SU-DHL-6 (cell line): ENCODE results near the gene INO80B.

Experiments used
- H2AFZ ChIP-seq: fragments of 200-600 bp; sonication (generic); 2 replicates; pipeline ENCODE4 v1.6.1; 2014; ENCODE audit warnings: low read depth, mild to moderate bottlenecking, moderate library complexity, mixed read lengths, antibody characterized with exemption, low read length; ENCODE audit not compliant: severe bottlenecking
- H3F3A ChIP-seq: fragments of 200-600 bp; shearing (Covaris generic); 2 replicates; pipeline ENCODE4 v1.6.0; 2016; ENCODE audit warnings: antibody characterized with exemption, mild to moderate bottlenecking; ENCODE audit not compliant: insufficient read depth
- H3K27ac ChIP-seq: fragments of 200-600 bp; sonication (generic); 2 replicates; pipeline ENCODE4 v1.5.1; 2016; ENCODE audit warnings: low read depth, mild to moderate bottlenecking, low read length, moderate library complexity, mixed read lengths
- H3K27me3 ChIP-seq: fragments of 200-600 bp; sonication (generic), shearing (Covaris generic); 2 replicates; pipeline ENCODE4 v1.6.0; 2014; ENCODE audit warnings: mild to moderate bottlenecking, low read length
- H3K36me3 ChIP-seq: fragments of 200-600 bp; sonication (generic); 2 replicates; pipeline ENCODE4 v1.6.1; 2014; ENCODE audit warnings: mild to moderate bottlenecking, low read length, mixed read lengths
- H3K4me2 ChIP-seq: fragments of 300-600, 200-600 bp; shearing (Covaris generic), sonication (generic); 2 replicates; pipeline ENCODE4 v1.6.0; 2014; ENCODE audit warnings: low read length, low read depth, mild to moderate bottlenecking; ENCODE audit not compliant: poor library complexity, severe bottlenecking
- H3K4me3 ChIP-seq: fragments of 200-600 bp; sonication (generic); 2 replicates; pipeline ENCODE4 v1.5.1; 2014; ENCODE audit warnings: antibody characterized with exemption, low read length, mild to moderate bottlenecking, mixed read lengths; ENCODE audit not compliant: insufficient read depth, poor library complexity, severe bottlenecking
- H3K79me2 ChIP-seq: fragments of 200-600 bp; sonication (generic); 2 replicates; pipeline ENCODE4 v1.6.1; 2014; ENCODE audit warnings: mild to moderate bottlenecking, low read length, moderate library complexity; ENCODE audit not compliant: insufficient read depth
- H3K9ac ChIP-seq: fragments of 200-600 bp; sonication (generic); 2 replicates; pipeline ENCODE4 v1.7.0; 2014; ENCODE audit warnings: mild to moderate bottlenecking, low read length
- H3K9me2 ChIP-seq: fragments of 200-600 bp; sonication (generic); replicated peaks from 2 replicates; pipeline ENCODE4 v1.6.1; 2014; ENCODE audit warnings: low read length; ENCODE audit not compliant: insufficient read depth
- H3K9me3 ChIP-seq: fragments of 200-600 bp; sonication (generic); 2 replicates; pipeline ENCODE4 v1.6.1; 2014; ENCODE audit warnings: low read length, mixed read lengths; ENCODE audit not compliant: insufficient read depth
- H4K20me1 ChIP-seq: fragments of 200-600 bp; sonication (generic); 2 replicates; pipeline ENCODE4 v1.6.1; 2014; ENCODE audit warnings: low read depth, mild to moderate bottlenecking, antibody characterized with exemption, low read length, moderate library complexity, mixed read lengths
- CTCF ChIP-seq: fragments of 200-600 bp; sonication (generic); IDR thresholded peaks from one replicate; pipeline ENCODE4 v1.5.1; 2017; ENCODE audit warnings: antibody characterized with exemption, mild to moderate bottlenecking, low read length, moderate library complexity; ENCODE audit not compliant: insufficient read depth, poor library complexity, severe bottlenecking
- EZH2phosphoT487 ChIP-seq: fragments of 200-600 bp; sonication (generic), shearing (Covaris generic); conservative IDR thresholded peaks from 2 replicates; pipeline ENCODE4 v1.6.1; 2018; ENCODE audit warnings: mild to moderate bottlenecking, antibody characterized with exemption, low read length, moderate library complexity, mixed read lengths

Gene INO80B

DNA sequence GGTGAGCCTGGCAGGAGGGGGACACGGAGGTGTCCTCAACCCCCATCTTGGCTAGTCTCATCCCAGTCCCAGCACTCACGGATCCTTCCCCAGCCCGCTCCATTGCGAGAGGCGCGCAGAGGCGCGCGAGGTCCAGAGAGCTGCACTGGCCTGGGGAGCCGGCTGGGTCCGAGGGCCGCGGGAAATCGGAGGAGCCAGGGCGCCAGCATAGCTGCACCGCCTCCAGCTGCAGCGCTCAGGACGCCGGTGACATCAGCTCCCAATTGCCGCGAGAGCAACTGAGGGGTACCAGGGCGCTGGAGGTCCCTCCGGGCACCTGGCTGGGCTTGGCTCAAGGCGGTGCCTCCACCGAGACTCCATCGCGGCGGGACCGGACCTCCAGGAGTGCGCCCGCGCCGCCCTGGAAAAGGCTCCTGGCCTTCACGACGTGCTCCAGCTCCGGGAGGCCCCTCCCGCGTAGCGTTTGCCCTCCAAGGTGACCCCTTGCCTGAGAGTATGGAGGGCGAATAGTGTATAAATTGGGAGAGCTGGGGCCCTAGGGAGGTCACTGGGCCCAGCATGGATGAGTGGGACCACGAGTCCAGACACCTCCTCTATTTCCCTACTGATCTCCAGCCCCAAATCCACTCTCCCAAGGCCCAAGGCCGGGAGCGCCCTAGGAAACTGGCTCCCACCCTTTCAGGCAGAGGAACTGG, 18.6 kb upstream of the INO80B start:
- H2AFZ ChIP-seq = no peak overlapping the region
- no peak overlapping the region for H3K27ac ChIP-seq
- no peaks in the 10 kb centered on the region for H3F3A ChIP-seq
- H3K4me3 ChIP-seq = no peak overlapping the region
- H3K9me3 ChIP-seq = no peaks in the 10 kb centered on the region
- no peak for TF ChIP-seq EZH2phosphoT487
- no peak for TF ChIP-seq CTCF
- H3K9me2 ChIP-seq = no peaks in the 10 kb centered on the region
- H3K27me3 ChIP-seq = no peaks in the 10 kb centered on the region
- no peaks in the 10 kb centered on the region for H3K36me3 ChIP-seq
- H3K4me2 ChIP-seq = no peak overlapping the region
- H4K20me1 ChIP-seq = no peaks in the 10 kb centered on the region
- H3K9ac ChIP-seq = no peak overlapping the region
- H3K79me2 ChIP-seq = no peaks in the 10 kb centered on the region

DNA sequence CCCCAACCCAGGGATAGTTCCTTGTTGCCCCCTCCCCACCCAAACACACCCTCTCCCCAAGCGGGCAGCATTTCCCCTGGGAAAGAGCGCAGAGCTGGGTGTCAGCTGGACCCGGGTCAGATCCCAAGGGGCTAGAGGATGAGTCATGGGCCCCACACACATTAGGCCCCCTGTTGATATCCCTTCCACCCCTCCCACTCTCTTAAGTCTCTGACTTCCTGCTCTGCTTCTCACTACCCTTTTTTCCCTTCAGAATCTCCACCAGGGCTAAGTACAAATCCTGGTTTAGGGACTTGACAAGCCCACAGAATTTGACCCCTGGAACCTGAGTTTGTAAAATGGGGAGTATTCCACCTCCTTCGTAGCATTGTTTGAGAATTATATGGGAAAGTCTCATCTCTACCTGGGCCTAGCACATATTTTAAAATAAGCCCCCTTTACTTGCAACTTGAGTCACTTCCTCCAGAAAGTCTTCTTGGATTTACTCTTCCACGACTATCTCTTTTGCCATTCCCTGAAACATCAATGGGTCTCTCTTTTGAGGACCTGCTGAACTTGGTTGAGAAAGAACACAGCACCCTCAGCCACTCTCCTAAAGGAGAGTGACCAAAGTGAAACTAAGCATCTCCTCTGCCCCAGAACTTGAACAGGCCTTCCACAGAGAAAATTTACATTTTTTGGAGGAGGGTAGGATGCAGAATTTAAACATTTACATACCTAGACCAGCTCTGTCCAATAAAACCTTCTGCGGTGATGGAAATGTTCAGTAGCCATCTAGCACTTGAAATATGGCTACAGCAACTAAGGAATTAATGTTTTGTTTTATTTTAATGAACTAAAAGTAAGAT, 17.8 kb upstream of the INO80B start:
- no peak overlapping the region for H3K4me3 ChIP-seq
- no peaks in the 10 kb centered on the region for H3F3A ChIP-seq
- no peaks in the 10 kb centered on the region for H4K20me1 ChIP-seq
- H3K9me3 ChIP-seq = no peaks in the 10 kb centered on the region
- no peak overlapping the region for H3K4me2 ChIP-seq
- H3K9ac ChIP-seq = no peak overlapping the region
- H3K9me2 ChIP-seq = no peaks in the 10 kb centered on the region
- no peak for TF ChIP-seq CTCF
- TF ChIP-seq EZH2phosphoT487 = no peak
- H3K36me3 ChIP-seq = no peaks in the 10 kb centered on the region
- H3K79me2 ChIP-seq = no peaks in the 10 kb centered on the region
- H3K27ac ChIP-seq = no peak overlapping the region
- no peak overlapping the region for H2AFZ ChIP-seq
- no peaks in the 10 kb centered on the region for H3K27me3 ChIP-seq

GRCh38 chr2:74438248-74438647, 16.6 kb upstream of the INO80B start:
- TF ChIP-seq EZH2phosphoT487 (no peak), CTCF (no peak)
- Histone ChIP-seq H3K36me3 (no peaks in the 10 kb centered on the region), H3K9me2 (no peaks in the 10 kb centered on the region), H3K27ac (no peak overlapping the region), H3F3A (no peaks in the 10 kb centered on the region), H2AFZ (no peak overlapping the region), H4K20me1 (no peaks in the 10 kb centered on the region), H3K4me2 (no peak overlapping the region), H3K4me3 (no peak overlapping the region), H3K79me2 (no peaks in the 10 kb centered on the region), H3K27me3 (no peaks in the 10 kb centered on the region), H3K9me3 (no peaks in the 10 kb centered on the region), H3K9ac (no peak overlapping the region)
